CD14-positive monocyte (primary cell): ENCODE data around the gene SNX3. TPM values are rescaled to one million over a fixed set of nuclear protein-coding genes. Genes with fewer than 3 reads are reported as not detected.

Experiments
- DNase-seq, 3 donors: peaks; one replicate each; pipeline ENCODE4 v3.0.0-alpha.2; 2011 to 2022
- H2AFZ ChIP-seq: 2 replicates; pipeline ENCODE4 v1.6.0; 2012; ENCODE audit warnings: mild to moderate bottlenecking, low read depth, low read length, inconsistent platforms; ENCODE audit not compliant: insufficient read depth, poor library complexity, severe bottlenecking
- H3K27ac ChIP-seq, 2 donors: 1 replicate in 1 of 2; 2 replicates in 1 of 2; pipeline ENCODE4 v1.5.1; 2012 to 2013; ENCODE audit warnings: low read length in 2 of 2, control low read depth in 1 of 2, inconsistent platforms in 1 of 2, low read depth in 1 of 2, mild to moderate bottlenecking in 1 of 2
- H3K27me3 ChIP-seq, 2 donors: one replicate each; pipeline versions ENCODE4 v1.6.0 to v1.6.1; 2011 to 2013; ENCODE audit warnings: low read length in 2 of 2; ENCODE audit not compliant: control insufficient read depth in 2 of 2, insufficient read depth in 2 of 2
- H3K36me3 ChIP-seq, 2 donors: replicated peaks in 1 of 2; 1 replicate in 1 of 2; 2 replicates in 1 of 2; pipeline versions ENCODE4 v1.5.1 to v1.6.1; 2012 to 2013; ENCODE audit warnings: low read length in 2 of 2, control low read depth in 1 of 2, inconsistent platforms in 1 of 2, mild to moderate bottlenecking in 1 of 2; ENCODE audit not compliant: insufficient read depth in 2 of 2, control insufficient read depth in 1 of 2
- H3K4me1 ChIP-seq, 2 donors: 1 replicate in 1 of 2; 2 replicates in 1 of 2; pipeline versions ENCODE4 v1.5.1 to v1.6.1; 2012 to 2013; ENCODE audit warnings: low read length in 2 of 2, control low read depth in 1 of 2, inconsistent platforms in 1 of 2, mild to moderate bottlenecking in 1 of 2, moderate library complexity in 1 of 2; ENCODE audit not compliant: insufficient read depth in 2 of 2, control insufficient read depth in 1 of 2
- H3K4me2 ChIP-seq: replicated peaks from 2 replicates; pipeline ENCODE3; 2012; ENCODE audit warnings: low read length, moderate library complexity, mild to moderate bottlenecking; ENCODE audit not compliant: poor library complexity, severe bottlenecking; ENCODE audit errors: extremely low read depth
- H3K4me3 ChIP-seq, 3 experiments: fragments of 200-600 bp in 1 of 3; sonication (generic) in 1 of 3; replicated peaks in 1 of 3; 1 replicate in 2 of 3; 2 replicates in 1 of 3; pipeline ENCODE4 v1.5.1; 2011 to 2013; ENCODE audit warnings: low read length in 3 of 3, mild to moderate bottlenecking in 3 of 3, control low read depth in 2 of 3, low read depth in 2 of 3, inconsistent platforms in 1 of 3, moderate library complexity in 1 of 3
- H3K79me2 ChIP-seq: 2 replicates; pipeline ENCODE4 v1.6.0; 2012; ENCODE audit warnings: mild to moderate bottlenecking, control low read depth, inconsistent platforms, low read length, moderate library complexity; ENCODE audit not compliant: insufficient read depth
- H3K9ac ChIP-seq: 2 replicates; pipeline ENCODE4 v1.6.0; 2017; ENCODE audit warnings: low read length, mild to moderate bottlenecking; ENCODE audit not compliant: insufficient read depth, poor library complexity, severe bottlenecking
- H3K9me3 ChIP-seq, 2 donors: replicated peaks in 1 of 2; 1 replicate in 1 of 2; 2 replicates in 1 of 2; pipeline versions ENCODE4 v1.5.1 to v1.6.1; 2012 to 2013; ENCODE audit warnings: low read length in 2 of 2, control low read depth in 1 of 2; ENCODE audit not compliant: control insufficient read depth in 1 of 2, insufficient read depth in 1 of 2
- H4K20me1 ChIP-seq: 2 replicates; pipeline ENCODE4 v1.6.0; 2012; ENCODE audit warnings: mild to moderate bottlenecking, low read length, control low read depth, moderate library complexity; ENCODE audit not compliant: insufficient read depth
- H3K27ac Mint-ChIP-seq, 7 donors: one replicate each; pipeline ENCODE4 v1.8.0; 2020; ENCODE audit warnings: mild to moderate bottlenecking in 7 of 7, mixed read lengths in 7 of 7, moderate library complexity in 6 of 7, inconsistent platforms in 2 of 7
- H3K27me3 Mint-ChIP-seq, 3 donors: one replicate each; pipeline ENCODE4 v1.8.0; 2021 to 2022; ENCODE audit warnings: low read depth in 3 of 3, mild to moderate bottlenecking in 3 of 3, mixed read lengths in 3 of 3, moderate library complexity in 3 of 3, inconsistent platforms in 1 of 3
- H3K36me3 Mint-ChIP-seq, 2 donors: one replicate each; pipeline ENCODE4 v1.8.0; 2020; ENCODE audit warnings: mixed read lengths in 2 of 2, inconsistent platforms in 1 of 2, mild to moderate bottlenecking in 1 of 2
- H3K4me1 Mint-ChIP-seq: one replicate; pipeline ENCODE4 v1.8.0; 2020; ENCODE audit warnings: mild to moderate bottlenecking, mixed read lengths
- H3K4me3 Mint-ChIP-seq, 2 donors: one replicate each; pipeline ENCODE4 v1.8.0; 2020; ENCODE audit warnings: mild to moderate bottlenecking in 2 of 2, mixed read lengths in 2 of 2, moderate library complexity in 1 of 2
- H3K9me3 Mint-ChIP-seq, 7 donors: one replicate each; pipeline ENCODE4 v1.8.0; 2020 to 2022; ENCODE audit warnings: mixed read lengths in 7 of 7, mild to moderate bottlenecking in 6 of 7, moderate library complexity in 6 of 7, inconsistent platforms in 2 of 7
- WGBS: methylation state at CpG from one replicate; pipeline ENCODE4 v1.1.5; 2013; ENCODE audit warnings: missing lambda C conversion rate; ENCODE audit not compliant: insufficient coverage; 5-methylcytosine and 5-hydroxymethylcytosine counted together
- intact Hi-C, 2 donors: fragments of 100-400 bp; cut with micrococcal nuclease; formaldehyde crosslinking; loops; one replicate each; pipeline versions ENCODE4 v1.15.0 to v1.15.1; 2023
- polyA plus RNA-seq, 3 donors: library from polyadenylated mRNA; depleted of rRNA in 1 of 3; unstranded in 2 of 3; stranded (reverse) in 1 of 3; fragments of 300-500 nt in 2 of 3; fragments of >200 nt in 1 of 3; fragmentation: Illumina TruSeq in 2 of 3; gene quantifications; 1 replicate in 2 of 3; 2 replicates in 1 of 3; pipeline ENCODE4 v1.2.3, GENCODE V29; 2012 to 2021
- TF ChIP-seq, protein P1 (sequence below): fragments of 200-600 bp; IDR thresholded peaks from one replicate; pipeline ENCODE4 v1.8.0; 2022; ENCODE audit warnings: antibody characterized with exemption, mild to moderate bottlenecking

The SNX3 gene
- polyA plus RNA-seq, 3 donors, result 134 to 441 (median 394) TPM

GRCh38 chr6:108171291-108171917, 89.4 kb downstream of the SNX3 start:
- Mint-ChIP-seq H3K9me3 (peaks cover 0 to 42% (median 16%) of the 10 kb centered on the region in 7 donors), H3K27me3 (peaks cover 93 to 97% (median 95%) of the 10 kb centered on the region in 3 donors), H3K36me3 (peaks cover 2 to 17% of the 10 kb centered on the region in 2 donors), H3K27ac (no peak overlapping the region), H3K4me3 (peak overlapping the region in 1 of 2 donors; percentile 83), H3K4me1 (peaks cover 52% of the 10 kb centered on the region)
- no peaks in the 10 kb centered on the region for H3K79me2 ChIP-seq
- H3K4me3 ChIP-seq, result no peak overlapping the region
- TF ChIP-seq, protein P1, sequence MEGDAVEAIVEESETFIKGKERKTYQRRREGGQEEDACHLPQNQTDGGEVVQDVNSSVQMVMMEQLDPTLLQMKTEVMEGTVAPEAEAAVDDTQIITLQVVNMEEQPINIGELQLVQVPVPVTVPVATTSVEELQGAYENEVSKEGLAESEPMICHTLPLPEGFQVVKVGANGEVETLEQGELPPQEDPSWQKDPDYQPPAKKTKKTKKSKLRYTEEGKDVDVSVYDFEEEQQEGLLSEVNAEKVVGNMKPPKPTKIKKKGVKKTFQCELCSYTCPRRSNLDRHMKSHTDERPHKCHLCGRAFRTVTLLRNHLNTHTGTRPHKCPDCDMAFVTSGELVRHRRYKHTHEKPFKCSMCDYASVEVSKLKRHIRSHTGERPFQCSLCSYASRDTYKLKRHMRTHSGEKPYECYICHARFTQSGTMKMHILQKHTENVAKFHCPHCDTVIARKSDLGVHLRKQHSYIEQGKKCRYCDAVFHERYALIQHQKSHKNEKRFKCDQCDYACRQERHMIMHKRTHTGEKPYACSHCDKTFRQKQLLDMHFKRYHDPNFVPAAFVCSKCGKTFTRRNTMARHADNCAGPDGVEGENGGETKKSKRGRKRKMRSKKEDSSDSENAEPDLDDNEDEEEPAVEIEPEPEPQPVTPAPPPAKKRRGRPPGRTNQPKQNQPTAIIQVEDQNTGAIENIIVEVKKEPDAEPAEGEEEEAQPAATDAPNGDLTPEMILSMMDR, result no peak
- WGBS, result 7% methylated on average over 17 of the region's 21 CpGs
- H3K9me3 ChIP-seq, result peaks cover 13 to 80% of the 10 kb centered on the region in 2 donors
- H4K20me1 ChIP-seq, result no peaks in the 10 kb centered on the region
- no peaks in the 10 kb centered on the region for H3K36me3 ChIP-seq
- DNase-seq, result no peak
- H2AFZ ChIP-seq, result no peak overlapping the region
- H3K27me3 ChIP-seq, result peaks cover 96 to 99% of the 10 kb centered on the region in 2 donors
- no peak overlapping the region for H3K4me2 ChIP-seq
- H3K27ac ChIP-seq, result no peak overlapping the region
- no peak overlapping the region for H3K9ac ChIP-seq
- intact Hi-C loops, result no loop called here
- H3K4me1 ChIP-seq, result peaks cover 35 to 40% of the 10 kb centered on the region in 2 donors

DNA sequence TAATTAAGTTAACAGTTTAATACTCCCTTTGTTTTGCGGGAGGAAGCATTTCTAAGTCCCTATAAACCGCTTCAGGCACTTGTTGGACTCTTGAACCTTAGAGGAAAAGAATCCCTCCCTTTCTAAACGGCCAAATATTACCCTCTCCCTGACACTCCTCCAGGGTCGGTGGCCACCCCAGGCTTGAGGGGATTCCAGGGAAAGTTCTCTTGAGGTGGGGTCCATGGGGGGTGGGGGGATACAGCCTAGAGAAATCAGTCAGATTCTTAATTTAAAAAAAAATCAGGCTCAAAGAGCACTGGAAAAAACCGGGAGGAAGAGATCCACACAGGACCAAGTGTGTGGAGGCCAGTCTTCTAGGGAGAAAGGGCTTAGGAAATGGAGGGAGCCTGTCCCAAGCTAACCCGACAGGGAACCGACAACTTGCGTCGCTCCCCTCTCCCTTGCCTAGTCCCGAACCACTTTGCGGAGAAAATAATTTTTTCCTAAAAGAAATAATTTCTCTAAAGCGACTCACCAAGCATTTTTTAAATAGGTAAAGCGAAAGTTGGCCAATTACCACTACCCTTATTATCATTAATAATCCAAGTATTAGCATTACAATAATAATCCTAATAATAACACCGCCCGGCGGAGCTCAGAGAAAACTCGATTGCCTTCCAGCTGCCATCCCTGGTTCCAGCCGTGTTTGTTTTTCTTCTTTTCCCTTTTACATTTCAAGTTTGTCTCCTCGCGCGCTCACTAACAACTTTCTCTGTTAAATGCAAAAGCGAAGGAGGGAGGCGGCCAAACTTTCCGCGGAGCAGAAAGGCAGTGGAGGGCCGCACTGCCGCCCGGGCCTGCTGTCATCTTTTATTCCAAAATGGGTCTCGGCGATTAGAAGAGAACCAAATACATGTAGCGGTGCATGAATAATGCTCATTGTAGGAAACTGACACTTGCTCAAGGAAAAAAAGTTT, 90.2 kb downstream of the SNX3 start:
- Histone ChIP-seq H3K9me3 (peaks cover 7 to 78% of the 10 kb centered on the region in 2 donors), H3K27ac (no peak overlapping the region), H3K79me2 (no peaks in the 10 kb centered on the region), H3K4me1 (peaks cover 27 to 39% of the 10 kb centered on the region in 2 donors), H3K4me2 (no peak overlapping the region), H3K36me3 (no peaks in the 10 kb centered on the region), H3K27me3 (peaks cover 97 to 99% of the 10 kb centered on the region in 2 donors), H2AFZ (no peak overlapping the region), H3K9ac (no peak overlapping the region), H4K20me1 (no peaks in the 10 kb centered on the region), H3K4me3 (no peak overlapping the region)
- peaks cover 50% of the 10 kb centered on the region for H3K4me1 Mint-ChIP-seq
- H3K27ac Mint-ChIP-seq, result no peak overlapping the region
- peaks cover 2 to 14% of the 10 kb centered on the region in 2 donors for H3K36me3 Mint-ChIP-seq
- peaks cover 0 to 38% (median 15%) of the 10 kb centered on the region in 7 donors for H3K9me3 Mint-ChIP-seq
- H3K27me3 Mint-ChIP-seq, result peaks cover 93 to 97% (median 95%) of the 10 kb centered on the region in 3 donors
- DNase-seq, result no peak
- intact Hi-C loops, result no loop called here
- H3K4me3 Mint-ChIP-seq, result peak overlapping the region in 1 of 2 donors; percentile 83
- 12% methylated on average over 15 of the region's 31 CpGs for whole genome bisulfite sequencing
- TF ChIP-seq, protein P1, result no peak
